B cell (primary cell): Measurements from ENCODE around the gene POGZ. TPM values are rescaled to one million over a fixed set of nuclear protein-coding genes. Genes with fewer than 3 reads are reported as not detected.

Source experiments
- ATAC-seq: fragments of 200-7000 bp; cut with Tn5 transposase; one replicate; pipeline ENCODE4 v1.10.0; 2021; ENCODE audit warnings: low read depth, mild to moderate bottlenecking, moderate number of reproducible peaks, moderate library complexity
- CTCF ChIA-PET: fragments of 350-600 bp; sonication (Branson Sonifier 250); formaldehyde crosslinking; loops from one replicate; lab custom pipeline; 2021; ENCODE audit warnings: antibody characterized with exemption, inconsistent platforms; lab: Charles Lee
- POLR2A ChIA-PET: fragments of 350-600 bp; sonication (Branson Sonifier 250); formaldehyde crosslinking; loops from one replicate; lab custom pipeline; 2021; ENCODE audit warnings: antibody characterized with exemption; lab: Charles Lee
- DNase-seq: peaks from one replicate; pipeline ENCODE4 v3.0.0; 2013
- H2AFZ ChIP-seq: 2 replicates; pipeline ENCODE4 v1.6.1; 2012; ENCODE audit warnings: mild to moderate bottlenecking, low read depth, low read length; ENCODE audit not compliant: insufficient read depth, poor library complexity, severe bottlenecking
- H3K27ac ChIP-seq, 2 donors: 1 replicate in 1 of 2; 2 replicates in 1 of 2; pipeline ENCODE4 v1.5.1; 2012 to 2013; ENCODE audit warnings: low read length in 2 of 2, mild to moderate bottlenecking in 2 of 2, moderate library complexity in 1 of 2
- H3K27me3 ChIP-seq, 4 experiments: fragments of 200-600 bp in 1 of 4; sonication (generic) in 1 of 4; replicated peaks in 1 of 4; 1 replicate in 2 of 4; 2 replicates in 2 of 4; pipeline versions ENCODE4 v1.6.1 to v1.7.0; 2013 to 2016; ENCODE audit warnings: low read length in 3 of 4, mild to moderate bottlenecking in 2 of 4, mixed read lengths in 1 of 4, moderate library complexity in 1 of 4; ENCODE audit not compliant: insufficient read depth in 4 of 4, control insufficient read depth in 3 of 4; ENCODE audit errors: control extremely low read depth in 1 of 4
- H3K36me3 ChIP-seq, 2 experiments: replicated peaks in 1 of 2; 1 replicate in 1 of 2; 2 replicates in 1 of 2; pipeline versions ENCODE4 v1.6.1 to v1.7.1; 2013; ENCODE audit warnings: low read length in 1 of 2; ENCODE audit not compliant: insufficient read depth in 2 of 2, control insufficient read depth in 1 of 2; ENCODE audit errors: control extremely low read depth in 1 of 2, extremely low read depth in 1 of 2
- H3K4me1 ChIP-seq, 2 donors: fragments of 200-600 bp in 1 of 2; sonication (generic) in 1 of 2; 1 replicate in 1 of 2; 2 replicates in 1 of 2; pipeline versions ENCODE4 v1.5.1 to v1.6.1; 2013 to 2017; ENCODE audit warnings: low read length in 2 of 2; ENCODE audit not compliant: control insufficient read depth in 2 of 2, insufficient read depth in 2 of 2
- H3K4me2 ChIP-seq: replicated peaks from 2 replicates; pipeline ENCODE3; 2012; ENCODE audit warnings: mild to moderate bottlenecking, low read depth, low read length; ENCODE audit not compliant: poor library complexity, severe bottlenecking
- H3K4me3 ChIP-seq, 5 experiments: fragments of 200-600 bp in 1 of 5; sonication (generic) in 1 of 5; 1 replicate in 3 of 5; 2 replicates in 2 of 5; pipeline versions ENCODE4 v1.5.1 to v1.7.0; 2011 to 2016; ENCODE audit warnings: low read length in 4 of 5, mild to moderate bottlenecking in 4 of 5, low read depth in 2 of 5, control low read depth in 1 of 5, moderate library complexity in 1 of 5; ENCODE audit not compliant: insufficient read depth in 1 of 5; ENCODE audit errors: control extremely low read depth in 1 of 5, extremely low read depth in 1 of 5
- H3K79me2 ChIP-seq: fragments of 200-600 bp; sonication (generic); one replicate; pipeline ENCODE4 v1.6.0; 2016; ENCODE audit warnings: low read length; ENCODE audit not compliant: control insufficient read depth, insufficient read depth
- H3K9ac ChIP-seq: fragments of 200-600 bp; sonication (generic); 2 replicates; pipeline ENCODE4 v1.6.1; 2017; ENCODE audit warnings: mild to moderate bottlenecking, low read length, moderate library complexity
- H3K9me3 ChIP-seq, 3 donors: one replicate each; pipeline versions ENCODE4 v1.6.1 to v1.7.1; 2013; ENCODE audit warnings: low read length in 2 of 3; ENCODE audit not compliant: control insufficient read depth in 2 of 3, insufficient read depth in 1 of 3; ENCODE audit errors: control extremely low read depth in 1 of 3
- H4K20me1 ChIP-seq: 2 replicates; pipeline ENCODE4 v1.6.0; 2012; ENCODE audit warnings: mild to moderate bottlenecking, low read length; ENCODE audit not compliant: insufficient read depth, control insufficient read depth, poor library complexity, severe bottlenecking
- H3K27ac Mint-ChIP-seq: one replicate; pipeline ENCODE4 v1.8.0; 2021; ENCODE audit warnings: mixed read lengths
- H3K27me3 Mint-ChIP-seq: one replicate; pipeline ENCODE4 v1.8.0; 2021; ENCODE audit warnings: mixed read lengths
- H3K4me1 Mint-ChIP-seq: one replicate; pipeline ENCODE4 v1.8.0; 2021; ENCODE audit warnings: mixed read lengths
- H3K4me3 Mint-ChIP-seq: one replicate; pipeline ENCODE4 v1.8.0; 2021; ENCODE audit warnings: mixed read lengths
- H3K9me3 Mint-ChIP-seq: one replicate; pipeline ENCODE4 v1.8.0; 2022; ENCODE audit warnings: mixed read lengths; ENCODE audit not compliant: insufficient read depth
- CTCF ChIP-seq: fragments of 200-600 bp; IDR thresholded peaks from one replicate; pipeline ENCODE4 v1.8.0; 2022; ENCODE audit warnings: antibody characterized with exemption, mild to moderate bottlenecking
- EZH2 ChIP-seq: IDR thresholded peaks from 2 replicates; pipeline ENCODE4 v1.6.1; 2012; ENCODE audit warnings: borderline replicate concordance, low read depth, mild to moderate bottlenecking, moderate library complexity, low read length; ENCODE audit not compliant: insufficient read depth, poor library complexity, severe bottlenecking
- WGBS: methylation state at CpG from one replicate; pipeline ENCODE4 v1.1.5; 2013; ENCODE audit warnings: missing lambda C conversion rate; ENCODE audit not compliant: insufficient coverage; 5-methylcytosine and 5-hydroxymethylcytosine counted together
- intact Hi-C: fragments of 100-400 bp; cut with micrococcal nuclease; formaldehyde crosslinking; loops from one replicate; pipeline ENCODE4 v1.10.0; 2022
- polyA plus RNA-seq: library from polyadenylated mRNA; depleted of rRNA; stranded (reverse); fragments of >200 nt; gene quantifications from 2 replicates; pipeline ENCODE4 v1.2.3, GENCODE V29; 2012
- total RNA-seq, 2 donors: library from RNA; stranded (reverse); fragments of 120-200 nt in 1 of 2; gene quantifications; 1 replicate in 1 of 2; 2 replicates in 1 of 2; pipeline versions ENCODE4 v1.2.3 to v1.2.4, GENCODE V29; 2013 to 2022

POGZ gene
- total and polyA plus RNA-seq, 2 donors (not counting 1 experiment from before 2014, with no cell fraction given) = 50.2 to 194 TPM

GRCh38 chr1:151492120-151492519 lies 32.8 kb upstream of the POGZ start:
- peaks cover 8% of the 10 kb centered on the region for H3K27me3 Mint-ChIP-seq
- intact Hi-C loops = no loop called here
- no peaks in the 10 kb centered on the region for H3K9me3 Mint-ChIP-seq
- peak overlapping the region; percentile 28 for H2AFZ ChIP-seq
- ChIA-PET CTCF (no interaction called here), POLR2A (no interaction called here)
- H3K4me1 ChIP-seq = no peaks in the 10 kb centered on the region
- H3K36me3 ChIP-seq = no peaks in the 10 kb centered on the region
- TF ChIP-seq CTCF = no peak
- no peak for TF ChIP-seq EZH2
- no peak overlapping the region for H3K4me3 ChIP-seq
- 60% methylated on average over 1 of the region's 1 CpG for WGBS
- DNase-seq (no peak), ATAC-seq (no peak)
- H3K27ac ChIP-seq = no peak overlapping the region
- H4K20me1 ChIP-seq = no peaks in the 10 kb centered on the region
- no peak overlapping the region for H3K27ac Mint-ChIP-seq
- no peak overlapping the region for H3K4me2 ChIP-seq
- H3K79me2 ChIP-seq = no peaks in the 10 kb centered on the region
- no peaks in the 10 kb centered on the region for H3K9me3 ChIP-seq
- H3K9ac ChIP-seq = no peak overlapping the region
- no peaks in the 10 kb centered on the region for H3K27me3 ChIP-seq
- H3K4me1 Mint-ChIP-seq = no peaks in the 10 kb centered on the region
- H3K4me3 Mint-ChIP-seq = no peak overlapping the region

GRCh38 chr1:151491641-151492040 lies 32.3 kb upstream of the POGZ start:
- WGBS = 94% methylated on average over 3 of the region's 5 CpGs
- TF ChIP-seq CTCF (no peak), EZH2 (no peak)

More at GRCh38 chr1:151491641-151492040, 32.3 kb upstream of the POGZ start:
- H3K27ac Mint-ChIP-seq = no peak overlapping the region
- H3K27me3 ChIP-seq = no peaks in the 10 kb centered on the region
- H3K9ac ChIP-seq = no peak overlapping the region
- POLR2A ChIA-PET = no interaction called here
- no peaks in the 10 kb centered on the region for H3K9me3 Mint-ChIP-seq
- H3K4me1 ChIP-seq = no peaks in the 10 kb centered on the region
- CTCF ChIA-PET = no interaction called here
- H2AFZ ChIP-seq = no peak overlapping the region
- H3K4me1 Mint-ChIP-seq = no peaks in the 10 kb centered on the region
- no peak overlapping the region for H3K4me2 ChIP-seq
- H4K20me1 ChIP-seq = no peaks in the 10 kb centered on the region
- H3K36me3 ChIP-seq = no peaks in the 10 kb centered on the region
- H3K27ac ChIP-seq = no peak overlapping the region
- DNase-seq (no peak), ATAC-seq (no peak)
- H3K79me2 ChIP-seq = no peaks in the 10 kb centered on the region
- no peaks in the 10 kb centered on the region for H3K9me3 ChIP-seq
- H3K4me3 Mint-ChIP-seq = no peak overlapping the region
- H3K4me3 ChIP-seq = no peak overlapping the region
- intact Hi-C loops = no loop called here
- peaks cover 8% of the 10 kb centered on the region for H3K27me3 Mint-ChIP-seq
